CD14-positive monocyte (primary cell): ENCODE results near the gene ITPK1. TPM values are rescaled to one million over a fixed set of nuclear protein-coding genes. Genes with fewer than 3 reads are reported as not detected.

Source experiments
- DNase-seq, 3 donors: peaks; one replicate each; pipeline ENCODE4 v3.0.0-alpha.2; 2011 to 2022
- H2AFZ ChIP-seq: 2 replicates; pipeline ENCODE4 v1.6.0; 2012; ENCODE audit warnings: mild to moderate bottlenecking, low read depth, low read length, inconsistent platforms; ENCODE audit not compliant: insufficient read depth, poor library complexity, severe bottlenecking
- H3K27ac ChIP-seq, 2 donors: 1 replicate in 1 of 2; 2 replicates in 1 of 2; pipeline ENCODE4 v1.5.1; 2012 to 2013; ENCODE audit warnings: low read length in 2 of 2, control low read depth in 1 of 2, inconsistent platforms in 1 of 2, low read depth in 1 of 2, mild to moderate bottlenecking in 1 of 2
- H3K27me3 ChIP-seq, 2 donors: one replicate each; pipeline versions ENCODE4 v1.6.0 to v1.6.1; 2011 to 2013; ENCODE audit warnings: low read length in 2 of 2; ENCODE audit not compliant: control insufficient read depth in 2 of 2, insufficient read depth in 2 of 2
- H3K36me3 ChIP-seq, 2 donors: replicated peaks in 1 of 2; 1 replicate in 1 of 2; 2 replicates in 1 of 2; pipeline versions ENCODE4 v1.5.1 to v1.6.1; 2012 to 2013; ENCODE audit warnings: low read length in 2 of 2, control low read depth in 1 of 2, inconsistent platforms in 1 of 2, mild to moderate bottlenecking in 1 of 2; ENCODE audit not compliant: insufficient read depth in 2 of 2, control insufficient read depth in 1 of 2
- H3K4me1 ChIP-seq, 2 donors: 1 replicate in 1 of 2; 2 replicates in 1 of 2; pipeline versions ENCODE4 v1.5.1 to v1.6.1; 2012 to 2013; ENCODE audit warnings: low read length in 2 of 2, control low read depth in 1 of 2, inconsistent platforms in 1 of 2, mild to moderate bottlenecking in 1 of 2, moderate library complexity in 1 of 2; ENCODE audit not compliant: insufficient read depth in 2 of 2, control insufficient read depth in 1 of 2
- H3K4me2 ChIP-seq: replicated peaks from 2 replicates; pipeline ENCODE3; 2012; ENCODE audit warnings: low read length, moderate library complexity, mild to moderate bottlenecking; ENCODE audit not compliant: poor library complexity, severe bottlenecking; ENCODE audit errors: extremely low read depth
- H3K4me3 ChIP-seq, 3 experiments: fragments of 200-600 bp in 1 of 3; sonication (generic) in 1 of 3; replicated peaks in 1 of 3; 1 replicate in 2 of 3; 2 replicates in 1 of 3; pipeline ENCODE4 v1.5.1; 2011 to 2013; ENCODE audit warnings: low read length in 3 of 3, mild to moderate bottlenecking in 3 of 3, control low read depth in 2 of 3, low read depth in 2 of 3, inconsistent platforms in 1 of 3, moderate library complexity in 1 of 3
- H3K79me2 ChIP-seq: 2 replicates; pipeline ENCODE4 v1.6.0; 2012; ENCODE audit warnings: mild to moderate bottlenecking, control low read depth, inconsistent platforms, low read length, moderate library complexity; ENCODE audit not compliant: insufficient read depth
- H3K9ac ChIP-seq: 2 replicates; pipeline ENCODE4 v1.6.0; 2017; ENCODE audit warnings: low read length, mild to moderate bottlenecking; ENCODE audit not compliant: insufficient read depth, poor library complexity, severe bottlenecking
- H3K9me3 ChIP-seq, 2 donors: replicated peaks in 1 of 2; 1 replicate in 1 of 2; 2 replicates in 1 of 2; pipeline versions ENCODE4 v1.5.1 to v1.6.1; 2012 to 2013; ENCODE audit warnings: low read length in 2 of 2, control low read depth in 1 of 2; ENCODE audit not compliant: control insufficient read depth in 1 of 2, insufficient read depth in 1 of 2
- H4K20me1 ChIP-seq: 2 replicates; pipeline ENCODE4 v1.6.0; 2012; ENCODE audit warnings: mild to moderate bottlenecking, low read length, control low read depth, moderate library complexity; ENCODE audit not compliant: insufficient read depth
- H3K27ac Mint-ChIP-seq, 7 donors: one replicate each; pipeline ENCODE4 v1.8.0; 2020; ENCODE audit warnings: mild to moderate bottlenecking in 7 of 7, mixed read lengths in 7 of 7, moderate library complexity in 6 of 7, inconsistent platforms in 2 of 7
- H3K27me3 Mint-ChIP-seq, 3 donors: one replicate each; pipeline ENCODE4 v1.8.0; 2021 to 2022; ENCODE audit warnings: low read depth in 3 of 3, mild to moderate bottlenecking in 3 of 3, mixed read lengths in 3 of 3, moderate library complexity in 3 of 3, inconsistent platforms in 1 of 3
- H3K36me3 Mint-ChIP-seq, 2 donors: one replicate each; pipeline ENCODE4 v1.8.0; 2020; ENCODE audit warnings: mixed read lengths in 2 of 2, inconsistent platforms in 1 of 2, mild to moderate bottlenecking in 1 of 2
- H3K4me1 Mint-ChIP-seq: one replicate; pipeline ENCODE4 v1.8.0; 2020; ENCODE audit warnings: mild to moderate bottlenecking, mixed read lengths
- H3K4me3 Mint-ChIP-seq, 2 donors: one replicate each; pipeline ENCODE4 v1.8.0; 2020; ENCODE audit warnings: mild to moderate bottlenecking in 2 of 2, mixed read lengths in 2 of 2, moderate library complexity in 1 of 2
- H3K9me3 Mint-ChIP-seq, 7 donors: one replicate each; pipeline ENCODE4 v1.8.0; 2020 to 2022; ENCODE audit warnings: mixed read lengths in 7 of 7, mild to moderate bottlenecking in 6 of 7, moderate library complexity in 6 of 7, inconsistent platforms in 2 of 7
- WGBS: methylation state at CpG from one replicate; pipeline ENCODE4 v1.1.5; 2013; ENCODE audit warnings: missing lambda C conversion rate; ENCODE audit not compliant: insufficient coverage; 5-methylcytosine and 5-hydroxymethylcytosine counted together
- intact Hi-C, 2 donors: fragments of 100-400 bp; cut with micrococcal nuclease; formaldehyde crosslinking; loops; one replicate each; pipeline versions ENCODE4 v1.15.0 to v1.15.1; 2023
- polyA plus RNA-seq, 3 donors: library from polyadenylated mRNA; depleted of rRNA in 1 of 3; unstranded in 2 of 3; stranded (reverse) in 1 of 3; fragments of 300-500 nt in 2 of 3; fragments of >200 nt in 1 of 3; fragmentation: Illumina TruSeq in 2 of 3; gene quantifications; 1 replicate in 2 of 3; 2 replicates in 1 of 3; pipeline ENCODE4 v1.2.3, GENCODE V29; 2012 to 2021
- TF ChIP-seq, protein P1 (sequence below): fragments of 200-600 bp; IDR thresholded peaks from one replicate; pipeline ENCODE4 v1.8.0; 2022; ENCODE audit warnings: antibody characterized with exemption, mild to moderate bottlenecking

Gene ITPK1
- polyA plus RNA-seq, 3 donors, result 57.1 to 144 (median 63.0) TPM

DNA sequence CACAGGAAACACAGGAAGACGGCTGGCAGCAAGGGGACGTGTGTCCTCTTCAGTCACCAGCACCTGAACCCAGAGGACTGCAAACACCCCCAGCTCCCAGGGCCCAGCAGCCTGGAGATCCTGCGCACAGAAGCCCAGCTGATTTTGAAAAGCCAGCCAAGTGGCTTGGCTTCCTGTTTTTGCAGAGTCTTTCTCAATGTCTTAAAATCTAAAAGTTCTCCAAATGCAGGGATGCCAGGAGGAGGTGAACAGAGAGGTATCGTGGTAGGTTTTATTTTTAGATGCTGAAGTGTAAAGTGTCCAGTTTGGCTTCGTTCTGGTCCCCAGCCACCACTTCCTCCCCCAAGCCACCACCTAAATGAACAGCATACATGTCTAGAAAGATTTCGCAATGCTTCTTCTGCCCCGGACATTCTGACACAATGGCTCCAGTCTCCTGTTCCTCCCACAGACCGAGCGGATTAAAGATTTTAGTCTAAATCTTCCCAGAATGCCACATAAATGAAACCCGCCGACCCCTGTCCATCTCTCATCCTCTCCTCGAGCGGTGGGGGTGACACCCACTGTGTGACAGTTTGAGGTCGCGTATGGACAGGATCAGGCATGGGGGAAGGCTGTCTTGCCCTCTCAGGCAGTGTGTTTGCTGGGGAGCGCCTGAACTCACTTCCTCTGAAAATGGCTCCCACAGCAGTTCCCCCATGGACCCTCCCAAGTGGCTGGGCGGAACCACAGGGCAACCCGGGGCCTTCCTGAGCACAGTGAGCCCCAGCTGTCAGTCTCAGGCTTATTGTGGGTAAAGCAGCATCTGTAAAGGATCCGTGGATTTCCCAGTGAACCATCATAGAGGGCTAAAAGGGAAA is 41.6 kb downstream of the ITPK1 start:
- H3K27me3 ChIP-seq, result no peaks in the 10 kb centered on the region
- peaks cover 5 to 15% of the 10 kb centered on the region in 2 donors for H3K36me3 ChIP-seq
- peak; percentile 82 to 92 (median 86) for DNase-seq
- H3K27me3 Mint-ChIP-seq, result peaks cover 0 to 4% (median 0%) of the 10 kb centered on the region in 3 donors
- peaks cover 65% of the 10 kb centered on the region for H3K4me1 Mint-ChIP-seq
- intact Hi-C loops, result loop anchor here (5.0 kb wide), 2 partner anchors 33 to 42 kb away; no protein-coding TSS in a partner anchor
- peak overlapping the region; percentile 98 to 100 (median 99) for H3K27ac Mint-ChIP-seq
- WGBS, result 0% methylated on average over 5 of the region's 19 CpGs
- peak overlapping the region; percentile 90 for H2AFZ ChIP-seq
- peak overlapping the region; percentile 98 for H3K27ac ChIP-seq
- peaks cover 52 to 58% of the 10 kb centered on the region in 2 donors for H3K4me1 ChIP-seq
- H3K36me3 Mint-ChIP-seq, result peaks cover 19 to 25% of the 10 kb centered on the region in 2 donors
- peak overlapping the region; percentile 10 to 73 (median 29) for H3K4me3 ChIP-seq
- peak overlapping the region; percentile 77 to 87 for H3K4me3 Mint-ChIP-seq
- H3K9me3 ChIP-seq, result no peaks in the 10 kb centered on the region
- peak overlapping the region; percentile 86 for H3K4me2 ChIP-seq
- peak overlapping the region; percentile 73 for H3K9ac ChIP-seq
- peaks cover 74% of the 10 kb centered on the region for H3K79me2 ChIP-seq
- TF ChIP-seq, protein P1, sequence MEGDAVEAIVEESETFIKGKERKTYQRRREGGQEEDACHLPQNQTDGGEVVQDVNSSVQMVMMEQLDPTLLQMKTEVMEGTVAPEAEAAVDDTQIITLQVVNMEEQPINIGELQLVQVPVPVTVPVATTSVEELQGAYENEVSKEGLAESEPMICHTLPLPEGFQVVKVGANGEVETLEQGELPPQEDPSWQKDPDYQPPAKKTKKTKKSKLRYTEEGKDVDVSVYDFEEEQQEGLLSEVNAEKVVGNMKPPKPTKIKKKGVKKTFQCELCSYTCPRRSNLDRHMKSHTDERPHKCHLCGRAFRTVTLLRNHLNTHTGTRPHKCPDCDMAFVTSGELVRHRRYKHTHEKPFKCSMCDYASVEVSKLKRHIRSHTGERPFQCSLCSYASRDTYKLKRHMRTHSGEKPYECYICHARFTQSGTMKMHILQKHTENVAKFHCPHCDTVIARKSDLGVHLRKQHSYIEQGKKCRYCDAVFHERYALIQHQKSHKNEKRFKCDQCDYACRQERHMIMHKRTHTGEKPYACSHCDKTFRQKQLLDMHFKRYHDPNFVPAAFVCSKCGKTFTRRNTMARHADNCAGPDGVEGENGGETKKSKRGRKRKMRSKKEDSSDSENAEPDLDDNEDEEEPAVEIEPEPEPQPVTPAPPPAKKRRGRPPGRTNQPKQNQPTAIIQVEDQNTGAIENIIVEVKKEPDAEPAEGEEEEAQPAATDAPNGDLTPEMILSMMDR, result no peak
- H4K20me1 ChIP-seq, result peaks cover 58% of the 10 kb centered on the region
- peaks cover 0 to 2% (median 0%) of the 10 kb centered on the region in 7 donors for H3K9me3 Mint-ChIP-seq

DNA sequence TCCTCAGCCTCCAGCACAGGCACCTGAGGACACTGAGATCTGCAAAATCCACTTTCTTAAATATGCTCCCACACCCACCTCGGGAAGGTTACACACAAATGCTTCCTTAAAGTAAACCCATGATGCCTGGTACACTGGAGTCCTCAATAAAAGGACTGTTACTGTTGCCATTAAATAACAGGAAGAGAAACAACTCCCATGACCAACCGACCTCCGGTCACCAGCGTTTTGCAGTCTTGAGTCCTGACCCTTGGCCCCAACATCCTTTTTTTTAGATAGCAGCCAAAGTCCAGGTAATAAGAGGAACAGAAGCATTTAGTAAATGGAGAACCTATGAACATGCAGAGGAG is 42.4 kb downstream of the ITPK1 start:
- intact Hi-C loops, result loop anchor here (5.0 kb wide), 2 partner anchors 34 to 41 kb away; no protein-coding TSS in a partner anchor
- WGBS, result 0% methylated on average over 1 of the region's 4 CpGs
- TF ChIP-seq, protein P1, result no peak
- H3K36me3 ChIP-seq, result peaks cover 3 to 15% of the 10 kb centered on the region in 2 donors
- peaks cover 50 to 61% of the 10 kb centered on the region in 2 donors for H3K4me1 ChIP-seq
- Mint-ChIP-seq H3K4me1 (peaks cover 71% of the 10 kb centered on the region), H3K36me3 (peaks cover 23 to 24% of the 10 kb centered on the region in 2 donors), H3K9me3 (peaks cover 0 to 2% (median 0%) of the 10 kb centered on the region in 7 donors), H3K27ac (peak overlapping the region; percentile 98 to 100 (median 99)), H3K4me3 (peak overlapping the region; percentile 77 to 87), H3K27me3 (peaks cover 0 to 4% (median 0%) of the 10 kb centered on the region in 3 donors)
- H2AFZ ChIP-seq, result no peak overlapping the region
- H3K9me3 ChIP-seq, result no peaks in the 10 kb centered on the region
- H3K79me2 ChIP-seq, result peaks cover 74% of the 10 kb centered on the region
- H4K20me1 ChIP-seq, result peaks cover 58% of the 10 kb centered on the region
- no peaks in the 10 kb centered on the region for H3K27me3 ChIP-seq
- DNase-seq, result peak; percentile 85 to 91 (median 86)
- peak overlapping the region; percentile 86 for H3K4me2 ChIP-seq
- H3K27ac ChIP-seq, result peak overlapping the region; percentile 98
- peak overlapping the region in 1 of 3 experiments; percentile 73 for H3K4me3 ChIP-seq
- peak overlapping the region; percentile 73 for H3K9ac ChIP-seq
